Activated T-cell treated with anti-CD3 and anti-CD28 coated beads, Interleukin-2, amount 50 U/mL, for 72 hours (primary cell): ENCODE results near the gene ZWILCH. TPM values are rescaled to one million over a fixed set of nuclear protein-coding genes. Genes with fewer than 3 reads are reported as not detected.

Experiments used
- ATAC-seq, 2 donors: fragments of 150-1000 bp; cut with Tn5 transposase; replicated peaks in 1 of 2; 2 replicates each; pipeline ENCODE4 v1.10.0; 2021; ENCODE audit warnings: moderate library complexity in 2 of 2, mild to moderate bottlenecking in 1 of 2
- DNase-seq, 2 donors: peaks; one replicate each; pipeline ENCODE4 v3.0.0; 2021 to 2022; ENCODE audit warnings: mixed read lengths in 1 of 2
- H3K27ac Mint-ChIP-seq: one replicate; pipeline ENCODE4 v1.8.0; 2022; ENCODE audit warnings: mild to moderate bottlenecking, moderate library complexity, mixed read lengths
- H3K27me3 Mint-ChIP-seq: one replicate; pipeline ENCODE4 v1.8.0; 2022; ENCODE audit warnings: low read depth, mixed read lengths
- H3K36me3 Mint-ChIP-seq, 2 donors: one replicate each; pipeline ENCODE4 v1.8.0; 2022; ENCODE audit warnings: mixed read lengths in 2 of 2, mild to moderate bottlenecking in 1 of 2; ENCODE audit not compliant: insufficient read depth in 2 of 2
- H3K4me1 Mint-ChIP-seq: one replicate; pipeline ENCODE4 v1.8.0; 2022; ENCODE audit warnings: low read depth, mixed read lengths
- H3K4me3 Mint-ChIP-seq, 2 donors: one replicate each; pipeline ENCODE4 v1.8.0; 2022; ENCODE audit warnings: mild to moderate bottlenecking in 2 of 2, mixed read lengths in 2 of 2, moderate library complexity in 2 of 2
- H3K9me3 Mint-ChIP-seq, 2 donors: one replicate each; pipeline ENCODE4 v1.8.0; 2022; ENCODE audit warnings: mixed read lengths in 2 of 2
- total RNA-seq, 2 donors: library from RNA; stranded (reverse); gene quantifications; one replicate each; pipeline ENCODE4 v1.2.3, GENCODE V29; 2022

ZWILCH gene
- total RNA-seq, 2 donors from 2014 or later, result 25.0 to 25.1 TPM

DNA sequence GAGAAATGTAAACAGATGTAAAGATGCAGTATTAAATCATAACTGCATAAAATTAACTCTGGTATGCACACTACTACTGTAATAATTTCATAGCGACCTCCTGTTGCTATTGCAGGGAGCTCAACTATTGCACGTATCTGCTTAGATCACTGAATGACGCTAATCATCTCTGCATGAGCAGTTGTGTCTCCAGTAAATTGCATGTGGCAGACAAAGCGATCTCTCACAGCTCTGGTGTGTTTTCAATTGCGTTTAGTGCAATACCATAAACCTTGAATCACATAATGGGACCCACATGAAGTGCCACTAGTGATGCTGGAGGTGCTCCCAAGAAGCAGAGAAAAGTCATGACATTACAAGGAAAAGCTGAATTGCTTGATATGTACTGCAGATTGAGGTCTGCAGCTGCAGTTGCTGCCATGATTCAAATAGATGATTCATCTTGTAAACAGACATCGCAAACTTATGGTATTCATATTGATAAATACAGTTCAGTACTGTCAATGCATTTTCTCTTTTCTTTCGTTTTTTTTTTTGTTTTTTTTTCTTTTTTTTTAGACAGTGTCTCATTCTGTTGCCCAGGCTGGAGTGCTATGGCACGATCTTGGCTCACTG lies 90.9 kb downstream of the ZWILCH start:
- Mint-ChIP-seq H3K4me3 (no peak overlapping the region), H3K4me1 (peaks cover 7% of the 10 kb centered on the region), H3K27me3 (no peaks in the 10 kb centered on the region), H3K27ac (no peak overlapping the region), H3K36me3 (no peaks in the 10 kb centered on the region), H3K9me3 (no peaks in the 10 kb centered on the region)
- no peak for DNase-seq
- ATAC-seq, result no peak

DNA sequence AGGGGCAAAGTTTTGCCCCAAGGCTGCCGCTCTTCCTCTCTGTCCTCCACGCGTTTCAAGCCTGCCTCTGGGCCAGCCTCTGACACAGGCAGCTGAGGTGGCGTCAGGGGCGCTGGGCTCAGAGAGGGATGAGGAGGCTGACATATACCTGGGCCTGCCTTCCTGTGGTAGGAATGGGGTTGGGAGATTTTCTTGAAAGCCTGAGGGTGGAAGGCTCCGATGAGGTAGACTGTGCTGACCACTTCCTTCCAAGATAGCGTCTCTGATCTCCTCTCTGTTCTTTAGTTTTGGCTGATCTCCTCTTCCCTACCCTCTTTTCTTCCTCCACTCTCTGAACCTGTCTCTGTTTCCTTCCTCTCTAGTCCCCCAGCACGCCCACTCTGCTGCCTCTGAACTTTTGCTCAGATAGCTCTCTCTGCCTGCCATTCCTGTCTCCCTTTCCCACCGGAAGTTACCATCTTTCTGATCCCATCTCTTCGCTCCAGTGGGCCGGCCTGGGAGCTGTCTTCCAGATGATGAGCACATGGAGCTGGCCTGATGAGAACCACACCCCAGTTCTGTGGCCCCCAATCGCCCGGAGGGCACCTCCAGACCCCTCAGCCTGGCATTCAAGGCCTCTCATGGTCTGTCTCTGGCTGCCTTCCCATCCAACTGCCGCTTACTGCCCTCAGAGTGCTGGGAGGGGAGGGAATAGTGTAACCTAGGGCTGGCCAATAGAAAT lies 93.1 kb downstream of the ZWILCH start:
- Mint-ChIP-seq H3K27ac (no peak overlapping the region), H3K27me3 (no peaks in the 10 kb centered on the region), H3K4me3 (no peak overlapping the region), H3K36me3 (no peaks in the 10 kb centered on the region), H3K9me3 (no peaks in the 10 kb centered on the region), H3K4me1 (peaks cover 7% of the 10 kb centered on the region)
- ATAC-seq, result peak in 1 of 2 donors; percentile 36
- no peak for DNase-seq

Other genes starting within 250 kb of the ZWILCH start
- 10 to 100 TPM; 22.2 to 31.5 TPM for gene DIS3L, start 211.8 kb upstream of the ZWILCH start, total RNA-seq
- 10 to 100 TPM; 22.9 to 35.8 TPM for gene TIPIN, start 148.6 kb upstream of the ZWILCH start, total RNA-seq
- gene MAP2K1, start 118.4 kb upstream of the ZWILCH start, total RNA-seq, result 10 to 100 TPM; 83.3 to 98.1 TPM
- 10 to 100 TPM; 29.9 to 32.2 TPM for gene SNAPC5, start 7.6 kb upstream of the ZWILCH start, total RNA-seq
- gene RPL4, start 471 bp upstream of the ZWILCH start, total RNA-seq, result 1,000 to 10,000 TPM; 4,175 to 4,250 TPM
- not detected for gene LCTL, start 60.7 kb downstream of the ZWILCH start, total RNA-seq
- under 1 TPM; 0.31 to 0.35 TPM for gene SMAD6, start 196.9 kb downstream of the ZWILCH start, total RNA-seq